Mammary epithelial cell (primary cell): Measurements from ENCODE around the gene CASK.

Source experiments
- CTCF ChIP-seq, 2 donors: IDR thresholded peaks in 1 of 2; conservative IDR thresholded peaks in 1 of 2; 2 replicates each; pipeline ENCODE4 v1.5.1; 2011 to 2012; ENCODE audit warnings: inconsistent platforms in 2 of 2, low read length in 2 of 2, mild to moderate bottlenecking in 2 of 2, control low read depth in 1 of 2, low read depth in 1 of 2; ENCODE audit not compliant: insufficient read depth in 1 of 2; ENCODE audit errors: extremely low read depth in 1 of 2
- EZH2 ChIP-seq: IDR thresholded peaks from 2 replicates; pipeline ENCODE4 v1.6.1; 2012; ENCODE audit warnings: low read length, inconsistent platforms, borderline replicate concordance

- no peak for TF ChIP-seq CTCF (conservative IDR thresholded peaks at IDR 0.05 in 1 of 2, IDR thresholded peaks at IDR 0.05 in 1 of 2; ENCODE audit: extremely low read depth in 1 of 2, insufficient read depth in 1 of 2, low read depth in 1 of 2, low read length in 2 of 2)
- TF ChIP-seq EZH2: no peak
Observed at GRCh38 chrX:41475591-41476241, 447.6 kb downstream of the CASK start.
